Fibroblast of mammary gland (primary cell): ENCODE measurements around the gene XKR7.
A peak's percentile ranks its signal among the peaks of the same experiment; 100 is the strongest.

Experiments
- DNase-seq: peaks from one replicate; pipeline ENCODE4 v3.0.0-alpha.2; 2010; ENCODE audit warnings: low read depth
- H3K4me3 ChIP-seq: 2 replicates; pipeline ENCODE4 v1.5.1; 2011; ENCODE audit warnings: low read depth, mild to moderate bottlenecking, low read length, moderate library complexity; ENCODE audit not compliant: control insufficient read depth
- TF ChIP-seq, protein P1 (sequence below): conservative IDR thresholded peaks from 2 replicates; pipeline ENCODE4 v1.5.1; 2011; ENCODE audit warnings: low read depth, low read length, inconsistent platforms; ENCODE audit not compliant: control insufficient read depth, insufficient read depth

The XKR7 gene

DNA sequence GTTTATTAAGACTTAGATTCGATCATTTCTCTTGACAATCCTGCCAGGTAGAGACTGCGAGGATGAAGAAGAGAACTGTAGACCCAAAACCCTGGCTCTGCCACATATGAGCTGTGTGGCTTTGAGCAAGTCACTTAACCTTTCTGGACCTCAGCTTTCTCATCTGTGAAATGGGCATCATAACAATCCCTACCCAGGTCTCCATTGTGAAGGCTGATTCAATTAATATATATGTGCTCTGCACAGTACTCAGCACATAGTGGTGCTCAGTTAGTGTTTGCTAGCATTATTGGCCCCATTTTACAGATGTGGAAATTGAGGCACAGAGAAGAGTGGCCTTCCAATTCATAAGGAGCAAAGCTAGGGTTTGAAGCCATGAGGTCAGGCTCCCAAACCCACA lies 7.9 kb downstream of the XKR7 start:
- TF ChIP-seq, protein P1, sequence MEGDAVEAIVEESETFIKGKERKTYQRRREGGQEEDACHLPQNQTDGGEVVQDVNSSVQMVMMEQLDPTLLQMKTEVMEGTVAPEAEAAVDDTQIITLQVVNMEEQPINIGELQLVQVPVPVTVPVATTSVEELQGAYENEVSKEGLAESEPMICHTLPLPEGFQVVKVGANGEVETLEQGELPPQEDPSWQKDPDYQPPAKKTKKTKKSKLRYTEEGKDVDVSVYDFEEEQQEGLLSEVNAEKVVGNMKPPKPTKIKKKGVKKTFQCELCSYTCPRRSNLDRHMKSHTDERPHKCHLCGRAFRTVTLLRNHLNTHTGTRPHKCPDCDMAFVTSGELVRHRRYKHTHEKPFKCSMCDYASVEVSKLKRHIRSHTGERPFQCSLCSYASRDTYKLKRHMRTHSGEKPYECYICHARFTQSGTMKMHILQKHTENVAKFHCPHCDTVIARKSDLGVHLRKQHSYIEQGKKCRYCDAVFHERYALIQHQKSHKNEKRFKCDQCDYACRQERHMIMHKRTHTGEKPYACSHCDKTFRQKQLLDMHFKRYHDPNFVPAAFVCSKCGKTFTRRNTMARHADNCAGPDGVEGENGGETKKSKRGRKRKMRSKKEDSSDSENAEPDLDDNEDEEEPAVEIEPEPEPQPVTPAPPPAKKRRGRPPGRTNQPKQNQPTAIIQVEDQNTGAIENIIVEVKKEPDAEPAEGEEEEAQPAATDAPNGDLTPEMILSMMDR, result no peak
- no peak overlapping the region for H3K4me3 ChIP-seq
- no peak for DNase-seq

DNA sequence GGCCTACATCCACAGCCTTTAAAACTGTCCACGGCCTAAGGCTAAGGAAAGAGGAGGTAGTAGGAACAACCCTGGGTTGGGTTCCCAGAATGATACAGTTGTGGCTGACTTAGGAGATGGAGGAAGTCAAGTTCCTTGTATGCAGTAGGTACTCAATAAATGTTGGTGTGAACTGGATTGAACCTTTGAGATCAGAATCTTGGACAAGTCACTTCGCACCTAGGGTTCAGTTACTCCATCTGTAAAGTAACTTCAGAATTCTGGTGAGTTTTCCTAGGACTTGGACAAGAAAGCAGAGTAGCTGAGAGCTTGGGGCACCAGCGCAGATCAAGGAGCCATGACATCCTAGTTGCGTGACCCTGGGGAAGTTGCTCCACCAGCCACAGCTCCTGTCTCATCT lies 9.1 kb downstream of the XKR7 start:
- no peak for DNase-seq
- no peak overlapping the region for H3K4me3 ChIP-seq
- TF ChIP-seq, protein P1, result no peak

DNA sequence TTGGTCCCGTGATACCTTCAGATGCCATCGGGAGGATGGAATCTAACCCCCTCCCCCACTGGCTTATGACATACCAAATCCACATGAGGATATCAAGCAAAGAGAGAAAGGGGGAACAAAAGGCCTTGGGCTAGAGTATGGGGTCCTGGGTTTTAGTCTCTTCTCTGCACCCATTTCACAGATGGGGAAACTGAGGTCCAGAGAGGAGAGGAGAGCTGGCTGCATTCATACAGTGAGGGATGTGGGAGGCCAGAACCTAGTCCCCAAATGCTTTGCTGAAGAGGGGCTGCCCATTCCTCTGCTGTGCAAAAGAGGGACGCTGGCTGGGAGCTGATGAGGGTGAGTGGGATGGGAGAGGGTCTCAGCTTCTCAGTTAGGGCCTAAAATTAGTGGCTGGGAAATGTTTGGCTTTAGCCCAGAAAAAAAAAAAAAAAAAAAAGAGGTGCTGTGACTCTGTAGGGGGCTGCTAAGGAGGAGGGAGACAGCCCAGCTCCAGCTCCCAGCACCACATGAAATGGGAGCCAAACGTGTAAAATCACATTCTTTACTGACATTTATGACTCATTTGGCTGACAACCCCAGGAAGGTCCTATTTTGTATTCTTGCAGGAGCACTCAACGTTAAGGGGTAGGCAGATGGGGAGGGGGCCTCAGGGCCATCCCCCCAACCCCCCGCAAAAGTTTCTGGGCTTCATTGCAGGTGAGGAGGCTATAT lies 11.9 kb downstream of the XKR7 start:
- H3K4me3 ChIP-seq, result no peak overlapping the region
- DNase-seq, result no peak
- TF ChIP-seq, protein P1, result no peak

DNA sequence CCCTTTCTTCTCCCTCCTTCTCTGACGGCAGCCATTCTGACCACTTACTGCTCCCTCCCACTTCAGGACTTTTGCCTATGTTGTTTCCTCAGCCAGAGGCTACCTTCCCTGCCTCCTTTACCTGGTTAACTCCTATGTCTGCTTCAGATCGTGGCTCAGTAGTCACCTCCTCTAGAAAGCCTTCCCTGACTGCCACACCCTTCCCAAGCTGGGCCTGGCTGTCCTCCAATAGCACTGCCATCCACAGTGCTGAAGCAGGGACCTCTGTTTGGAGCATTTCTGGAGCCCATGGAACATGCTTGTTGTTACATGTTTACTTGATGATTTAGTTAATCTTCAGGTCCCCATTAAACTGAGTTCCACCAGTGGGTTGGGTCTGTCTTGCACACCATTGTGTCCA lies 13.8 kb downstream of the XKR7 start:
- DNase-seq, result no peak
- no peak overlapping the region for H3K4me3 ChIP-seq
- TF ChIP-seq, protein P1, result no peak

DNA sequence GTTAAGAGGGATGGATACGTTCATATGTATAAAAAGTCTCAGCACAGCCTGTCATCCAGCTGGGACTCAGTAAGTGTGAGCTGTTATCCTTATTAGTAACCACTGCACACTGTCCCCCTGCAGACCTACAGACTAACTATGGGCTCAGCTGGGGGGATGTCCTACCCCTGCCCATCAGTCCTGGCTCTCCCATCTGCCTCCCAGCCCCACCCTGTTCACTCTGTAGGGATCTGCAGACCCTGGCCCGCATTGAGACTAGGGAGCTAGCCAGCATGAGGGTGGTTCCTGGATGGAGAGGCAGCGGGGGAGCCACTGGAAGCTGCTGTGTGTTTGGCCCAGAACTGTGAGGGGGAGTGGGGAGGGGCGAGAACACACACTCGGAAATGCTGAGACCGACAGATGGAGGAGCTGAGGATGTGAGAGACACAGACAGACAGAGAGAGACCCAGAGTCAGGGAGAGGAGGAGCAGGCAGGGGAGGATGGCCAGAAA lies 17.1 kb downstream of the XKR7 start:
- DNase-seq, result no peak
- TF ChIP-seq, protein P1, result no peak
- no peak overlapping the region for H3K4me3 ChIP-seq

DNA sequence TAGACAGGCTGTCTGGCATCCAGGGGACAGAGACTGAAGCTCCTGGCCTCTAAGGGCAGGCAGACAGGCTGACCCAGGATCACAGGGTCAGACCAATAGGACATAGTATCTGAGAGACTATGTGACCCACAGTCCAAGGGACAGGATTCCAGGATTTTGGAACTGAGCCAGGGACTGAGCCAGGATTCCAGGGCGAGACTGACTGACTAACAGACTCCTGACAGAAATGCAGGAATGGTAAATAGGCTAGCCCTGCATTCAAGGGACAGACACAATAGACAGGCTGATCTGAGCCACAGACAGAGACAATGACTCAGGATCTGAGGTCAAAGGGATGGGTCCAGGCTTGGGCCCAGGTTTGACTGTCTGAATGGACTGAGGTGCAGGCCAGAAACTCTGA lies 19.8 kb downstream of the XKR7 start:
- TF ChIP-seq, protein P1, result no peak
- no peak overlapping the region for H3K4me3 ChIP-seq
- peak; percentile 11 for DNase-seq
